H9 (cell line): ENCODE data around the gene DICER1. TPM values are rescaled to one million over a fixed set of nuclear protein-coding genes. Genes with fewer than 3 reads are reported as not detected.

Source experiments
- DNase-seq: peaks from one replicate; pipeline ENCODE4 v3.0.0-alpha.2; 2017
- H2AFZ ChIP-seq: one replicate; pipeline ENCODE4 v1.6.1; 2013; ENCODE audit warnings: mild to moderate bottlenecking, low read length, control low read depth, moderate library complexity
- H2AK5ac ChIP-seq: 2 replicates; pipeline ENCODE4 v1.6.1; 2013; ENCODE audit warnings: low read length, control low read depth, mixed read lengths; ENCODE audit not compliant: insufficient read length
- H2BK120ac ChIP-seq: one replicate; pipeline ENCODE4 v1.6.1; 2013; ENCODE audit warnings: low read depth, mild to moderate bottlenecking, low read length, control low read depth, inconsistent platforms; ENCODE audit not compliant: poor library complexity, severe bottlenecking
- H2BK12ac ChIP-seq: 2 replicates; pipeline ENCODE4 v1.6.1; 2013; ENCODE audit warnings: low read length, control low read depth, mixed read lengths, low read depth; ENCODE audit not compliant: insufficient read length
- H2BK15ac ChIP-seq: 2 replicates; pipeline ENCODE4 v1.6.1; 2013; ENCODE audit warnings: low read depth, low read length, control low read depth
- H2BK20ac ChIP-seq: one replicate; pipeline ENCODE4 v1.6.1; 2013; ENCODE audit warnings: low read depth, mild to moderate bottlenecking, low read length, control low read depth, inconsistent platforms; ENCODE audit not compliant: poor library complexity, severe bottlenecking
- H2BK5ac ChIP-seq: 2 replicates; pipeline ENCODE4 v1.6.1; 2013; ENCODE audit warnings: low read length, control low read depth, mixed read lengths; ENCODE audit not compliant: insufficient read length
- H3K14ac ChIP-seq: 2 replicates; pipeline ENCODE4 v1.6.1; 2013; ENCODE audit warnings: low read length, control low read depth; ENCODE audit not compliant: insufficient read depth
- H3K18ac ChIP-seq: 2 replicates; pipeline ENCODE4 v1.6.1; 2013; ENCODE audit warnings: low read depth, mild to moderate bottlenecking, mixed read lengths, low read length, control low read depth; ENCODE audit not compliant: insufficient read length
- H3K23ac ChIP-seq: 2 replicates; pipeline ENCODE4 v1.6.1; 2013; ENCODE audit warnings: low read length, control low read depth, mixed read lengths, low read depth; ENCODE audit not compliant: insufficient read length
- H3K23me2 ChIP-seq: 2 replicates; pipeline ENCODE4 v1.6.1; 2013; ENCODE audit warnings: low read depth, mild to moderate bottlenecking, mixed read lengths, low read length, control low read depth; ENCODE audit not compliant: insufficient read length, poor library complexity, severe bottlenecking
- H3K27ac ChIP-seq: 2 replicates; pipeline ENCODE4 v1.5.1; 2013; ENCODE audit warnings: low read length, control low read depth, mixed read lengths, low read depth; ENCODE audit not compliant: insufficient read length
- H3K27me3 ChIP-seq: 2 replicates; pipeline ENCODE4 v1.6.1; 2013; ENCODE audit warnings: low read length, control low read depth, inconsistent platforms; ENCODE audit not compliant: insufficient read depth
- H3K4ac ChIP-seq: 2 replicates; pipeline ENCODE4 v1.6.1; 2013; ENCODE audit warnings: low read depth, mild to moderate bottlenecking, control low read depth, inconsistent platforms, low read length, moderate library complexity
- H3K4me1 ChIP-seq: 2 replicates; pipeline ENCODE4 v1.6.1; 2013; ENCODE audit warnings: low read length, control low read depth, inconsistent platforms; ENCODE audit not compliant: insufficient read depth
- H3K4me2 ChIP-seq: 2 replicates; pipeline ENCODE4 v1.6.1; 2013; ENCODE audit warnings: low read length, control low read depth, mixed read lengths; ENCODE audit not compliant: insufficient read length, insufficient read depth
- H3K56ac ChIP-seq: 2 replicates; pipeline ENCODE4 v1.6.1; 2013; ENCODE audit warnings: low read depth, mild to moderate bottlenecking, mixed read lengths, low read length, control low read depth; ENCODE audit not compliant: insufficient read length
- H3K79me1 ChIP-seq: 2 replicates; pipeline ENCODE4 v1.6.1; 2013; ENCODE audit warnings: low read depth, mild to moderate bottlenecking, moderate library complexity, low read length, control low read depth, inconsistent platforms; ENCODE audit not compliant: insufficient read depth, poor library complexity, severe bottlenecking
- H3K79me2 ChIP-seq: 2 replicates; pipeline ENCODE4 v1.6.1; 2013; ENCODE audit warnings: low read length, control low read depth, inconsistent platforms; ENCODE audit not compliant: insufficient read depth
- H3K9ac ChIP-seq: 2 replicates; pipeline ENCODE4 v1.6.1; 2013; ENCODE audit warnings: low read length, control low read depth, mixed read lengths; ENCODE audit not compliant: insufficient read length; ENCODE audit errors: extremely low read depth
- H3K9me3 ChIP-seq: one replicate; pipeline ENCODE4 v1.6.1; 2013; ENCODE audit warnings: low read depth, low read length, inconsistent platforms; ENCODE audit not compliant: control insufficient read depth
- H3T11ph ChIP-seq: one replicate; pipeline ENCODE4 v1.6.1; 2013; ENCODE audit warnings: mild to moderate bottlenecking, low read length, control low read depth, inconsistent platforms
- H4K20me1 ChIP-seq: one replicate; pipeline ENCODE4 v1.6.1; 2013; ENCODE audit not compliant: control insufficient read depth, insufficient read length, insufficient read depth
- H4K5ac ChIP-seq: 2 replicates; pipeline ENCODE4 v1.6.1; 2013; ENCODE audit warnings: low read depth, mild to moderate bottlenecking, mixed read lengths, low read length, control low read depth; ENCODE audit not compliant: insufficient read length
- H4K8ac ChIP-seq: replicated peaks from 2 replicates; pipeline ENCODE4 v1.6.1; 2013; ENCODE audit warnings: low read length, control low read depth, mixed read lengths, low read depth; ENCODE audit not compliant: insufficient read length
- H4K91ac ChIP-seq: 2 replicates; pipeline ENCODE4 v1.6.1; 2013; ENCODE audit warnings: low read depth, mild to moderate bottlenecking, moderate library complexity, mixed read lengths, low read length, control low read depth; ENCODE audit not compliant: insufficient read length
- H3K27ac Mint-ChIP-seq, 3 experiments: 2 replicates in 2 of 3; 3 replicates in 1 of 3; pipeline ENCODE4 v1.8.0; 2020 to 2021; ENCODE audit warnings: mixed read lengths in 3 of 3, mild to moderate bottlenecking in 1 of 3, moderate library complexity in 1 of 3
- H3K27me3 Mint-ChIP-seq: 2 replicates; pipeline ENCODE4 v1.8.0; 2021; ENCODE audit warnings: low read depth, mild to moderate bottlenecking, moderate library complexity, mixed read lengths
- H3K36me3 Mint-ChIP-seq, 3 experiments: 2 replicates in 2 of 3; 3 replicates in 1 of 3; pipeline ENCODE4 v1.8.0; 2020 to 2021; ENCODE audit warnings: low read depth in 3 of 3, mixed read lengths in 3 of 3; ENCODE audit not compliant: insufficient read depth in 1 of 3
- H3K4me1 Mint-ChIP-seq, 2 experiments: 2 replicates each; pipeline ENCODE4 v1.8.0; 2020; ENCODE audit warnings: mixed read lengths in 2 of 2
- H3K4me3 Mint-ChIP-seq, 2 experiments: 2 replicates in 1 of 2; 3 replicates in 1 of 2; pipeline ENCODE4 v1.8.0; 2020 to 2021; ENCODE audit warnings: mild to moderate bottlenecking in 2 of 2, mixed read lengths in 2 of 2, moderate library complexity in 1 of 2
- H3K9me3 Mint-ChIP-seq, 2 experiments: 2 replicates in 1 of 2; 3 replicates in 1 of 2; pipeline ENCODE4 v1.8.0; 2020; ENCODE audit warnings: mild to moderate bottlenecking in 2 of 2, mixed read lengths in 2 of 2, moderate library complexity in 1 of 2
- WGBS: extraction: QIAGEN DNeasy Blood & Tissue Kit; methylation state at CpG from one replicate; pipeline ENCODE4 v1.1.7; 2013; ENCODE audit warnings: missing lambda C conversion rate, low lambda C conversion rate, mixed read lengths; ENCODE audit not compliant: insufficient read length; ENCODE audit errors: extremely low coverage; 5-methylcytosine and 5-hydroxymethylcytosine counted together
- total RNA-seq: library from RNA; stranded (reverse); gene quantifications from 2 replicates; pipeline ENCODE4 v1.2.1, GENCODE V29; 2021
- TF ChIP-seq, protein P1 (sequence below): fragments of 200-600 bp; sonication (generic); conservative IDR thresholded peaks from 3 replicates; pipeline ENCODE4 v1.8.0; 2021; ENCODE audit warnings: antibody characterized with exemption, mild to moderate bottlenecking

Gene DICER1
- total RNA-seq, 1 experiment from 2014 or later, result 57.0 TPM

DNA sequence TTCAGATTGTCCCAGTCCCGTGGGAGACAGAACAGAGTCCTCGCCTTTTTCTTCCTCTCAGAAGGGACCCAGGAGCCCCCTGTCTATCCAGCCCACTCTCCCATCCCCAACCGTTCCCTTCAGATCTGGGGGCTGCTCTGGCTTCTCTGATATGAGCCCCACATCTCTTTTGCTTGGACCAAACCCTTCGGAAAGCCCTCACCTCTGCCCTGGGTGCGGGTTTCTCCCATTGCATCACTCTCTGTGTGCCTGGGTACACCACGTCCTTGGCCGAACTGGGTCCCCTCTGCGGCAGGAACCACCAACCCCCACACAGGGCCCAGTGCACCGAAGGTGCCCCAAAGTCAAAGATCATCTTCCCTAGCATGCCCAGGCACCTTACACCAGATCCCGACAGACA is 87.8 kb downstream of the DICER1 start:
- no peak overlapping the region for H4K5ac ChIP-seq

More for the DNA sequence above, 87.8 kb downstream of the DICER1 start:
- Histone ChIP-seq H2AK5ac (no peak overlapping the region), H2BK20ac (no peak overlapping the region), H2BK5ac (no peak overlapping the region), H3K14ac (no peak overlapping the region), H4K20me1 (no peaks in the 10 kb centered on the region), H2BK15ac (no peak overlapping the region), H3K56ac (no peak overlapping the region), H3K27ac (no peak overlapping the region), H3T11ph (no peak overlapping the region), H3K9me3 (no peaks in the 10 kb centered on the region), H3K4me2 (no peak overlapping the region), H3K9ac (no peak overlapping the region), H3K79me1 (no peaks in the 10 kb centered on the region), H3K79me2 (no peaks in the 10 kb centered on the region), H3K27me3 (no peaks in the 10 kb centered on the region), H4K91ac (no peak overlapping the region), H2AFZ (no peak overlapping the region), H4K8ac (no peak overlapping the region), H3K4ac (no peak overlapping the region), H2BK120ac (no peak overlapping the region), H2BK12ac (no peak overlapping the region), H3K18ac (no peak overlapping the region), H3K23me2 (no peaks in the 10 kb centered on the region), H3K4me1 (no peaks in the 10 kb centered on the region), H3K23ac (no peak overlapping the region)
- Mint-ChIP-seq H3K36me3 (no peaks in the 10 kb centered on the region), H3K4me3 (no peak overlapping the region), H3K27me3 (peaks cover 3% of the 10 kb centered on the region), H3K27ac (no peak overlapping the region), H3K4me1 (peaks cover 2 to 8% of the 10 kb centered on the region in 2 experiments; a peak in 3 of 4 replicates), H3K9me3 (peaks cover 0 to 2% of the 10 kb centered on the region in 2 experiments; a peak in 1 of 5 replicates)
- no peak for DNase-seq
- TF ChIP-seq, protein P1, sequence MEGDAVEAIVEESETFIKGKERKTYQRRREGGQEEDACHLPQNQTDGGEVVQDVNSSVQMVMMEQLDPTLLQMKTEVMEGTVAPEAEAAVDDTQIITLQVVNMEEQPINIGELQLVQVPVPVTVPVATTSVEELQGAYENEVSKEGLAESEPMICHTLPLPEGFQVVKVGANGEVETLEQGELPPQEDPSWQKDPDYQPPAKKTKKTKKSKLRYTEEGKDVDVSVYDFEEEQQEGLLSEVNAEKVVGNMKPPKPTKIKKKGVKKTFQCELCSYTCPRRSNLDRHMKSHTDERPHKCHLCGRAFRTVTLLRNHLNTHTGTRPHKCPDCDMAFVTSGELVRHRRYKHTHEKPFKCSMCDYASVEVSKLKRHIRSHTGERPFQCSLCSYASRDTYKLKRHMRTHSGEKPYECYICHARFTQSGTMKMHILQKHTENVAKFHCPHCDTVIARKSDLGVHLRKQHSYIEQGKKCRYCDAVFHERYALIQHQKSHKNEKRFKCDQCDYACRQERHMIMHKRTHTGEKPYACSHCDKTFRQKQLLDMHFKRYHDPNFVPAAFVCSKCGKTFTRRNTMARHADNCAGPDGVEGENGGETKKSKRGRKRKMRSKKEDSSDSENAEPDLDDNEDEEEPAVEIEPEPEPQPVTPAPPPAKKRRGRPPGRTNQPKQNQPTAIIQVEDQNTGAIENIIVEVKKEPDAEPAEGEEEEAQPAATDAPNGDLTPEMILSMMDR, result no peak
- no CpG with 5 or more reads among the region's 10 CpGs for WGBS
